Ovary (tissue), 9 donors: ENCODE data around the gene RALGPS1. TPM values are rescaled to one million over a fixed set of nuclear protein-coding genes. Genes with fewer than 3 reads are reported as not detected.

Source experiments
- DNase-seq, 5 donors: peaks; one replicate each; pipeline ENCODE4 v3.0.0-alpha.2; 2019 to 2020
- H3K27ac ChIP-seq, 2 donors: fragments of 200-600 bp; one replicate each; pipeline versions ENCODE4 v1.5.1 to v1.8.0; 2019 to 2022
- H3K27me3 ChIP-seq: fragments of 200-600 bp; one replicate; pipeline ENCODE4 v1.8.0; 2022
- H3K36me3 ChIP-seq: fragments of 200-600 bp; sonication (generic); one replicate; pipeline ENCODE4 v1.5.1; 2019
- H3K4me1 ChIP-seq: one replicate; pipeline ENCODE4 v1.8.1; 2013; ENCODE audit warnings: mild to moderate bottlenecking, moderate library complexity; ENCODE audit not compliant: insufficient read depth
- H3K4me3 ChIP-seq: fragments of 200-600 bp; sonication (generic); one replicate; pipeline ENCODE4 v1.5.1; 2017
- H3K9me3 ChIP-seq, 2 donors: fragments of 200-600 bp in 1 of 2; sonication (generic) in 1 of 2; one replicate each; pipeline versions ENCODE4 v1.5.1 to v1.8.1; 2013 to 2019; ENCODE audit warnings: mild to moderate bottlenecking in 1 of 2, moderate library complexity in 1 of 2
- EP300 ChIP-seq: sonication (generic); formaldehyde crosslinking; IDR thresholded peaks from one replicate; pipeline ENCODE4 v1.6.1; 2017; ENCODE audit warnings: antibody characterized with exemption
- POLR2A ChIP-seq: fragments of 450-650 bp; IDR thresholded peaks from one replicate; pipeline ENCODE4 v1.6.1; 2017; ENCODE audit warnings: antibody characterized with exemption, mild to moderate bottlenecking, moderate library complexity
- WGBS, 3 donors: extraction: QIAGEN DNeasy Blood & Tissue Kit in 1 of 3; methylation state at CpG; one replicate each; pipeline versions ENCODE4 v1.1.5 to v1.1.7; 2013 to 2017; 5-methylcytosine and 5-hydroxymethylcytosine counted together
- intact Hi-C, 4 donors: fragments of 100-400 bp; cut with DNase I; formaldehyde crosslinking; loops; one replicate each; pipeline versions ENCODE4 v1.11.0 to v1.15.1; 2022 to 2023
- polyA plus RNA-seq, 2 donors: library from polyadenylated mRNA; stranded (reverse); fragments of 200-250 nt in 1 of 2; fragments of 350-450 nt in 1 of 2; fragmentation: Illumina TruSeq in 1 of 2; extraction: RNeasy Lipid Tissue Mini Kit (QIAGEN cat#74804) in 1 of 2; gene quantifications; one replicate each; pipeline ENCODE4 v1.2.3, GENCODE V29; 2013 to 2014
- total RNA-seq, 7 donors: library from RNA; depleted of rRNA in 2 of 7; stranded (reverse); fragments of >200 nt in 2 of 7; fragmentation: NEBNext Ultra II Directional in 3 of 7; extraction: Animal tissue kit (Norgen Biotek cat#: 25700) in 3 of 7; gene quantifications; one replicate each; pipeline versions ENCODE4 v1.1.0 to v1.2.4, GENCODE V29; 2016 to 2023
- TF ChIP-seq, protein P1 (sequence below), 3 donors: fragments of 450-650 bp in 2 of 3; fragments of 200-600 bp in 1 of 3; IDR thresholded peaks; one replicate each; pipeline versions ENCODE4 v1.5.1 to v1.8.0; 2016 to 2022; ENCODE audit warnings: antibody characterized with exemption in 3 of 3, mild to moderate bottlenecking in 1 of 3
- donor health status: DM: no; HTN: no; CAD: no; lungs with moderate emphysema.
- donor health status: DM: no; HTN: no; CAD: no.
- donor health status: Bipolar disorder and iron deficiency.
- donor health status: DM: yes; HTN: yes; CAD: no.
- donor health status: DM: no; HTN: no; CAD: no.
- donor health status: DM: yes; HTN: yes; CAD: no.

RALGPS1 gene
- total and polyA plus RNA-seq, 9 donors: 2.3 to 13.1 (median 6.9) TPM

DNA sequence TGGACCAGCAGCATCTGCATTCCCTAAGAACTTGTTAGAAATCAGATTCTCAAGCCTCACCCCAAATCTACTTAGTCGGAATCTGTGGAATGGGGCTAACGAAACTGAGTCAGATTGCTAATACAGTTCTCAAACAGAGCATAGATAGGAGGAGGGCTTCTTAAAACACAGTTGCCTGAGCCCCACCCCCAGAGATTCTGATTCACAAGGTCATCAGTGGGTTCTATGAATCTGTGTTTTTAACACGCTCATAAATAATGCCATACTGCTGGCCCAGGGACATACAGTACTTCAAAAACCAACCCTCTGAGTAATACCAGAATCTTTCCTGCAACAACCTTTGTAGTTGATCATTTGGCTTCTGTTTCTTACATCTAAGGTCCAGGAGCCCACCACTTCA is 317.1 kb downstream of the RALGPS1 start:
- Histone ChIP-seq H3K4me1 (peaks cover 4% of the 10 kb centered on the region), H3K27me3 (no peaks in the 10 kb centered on the region), H3K27ac (no peak overlapping the region), H3K4me3 (no peak overlapping the region), H3K36me3 (no peaks in the 10 kb centered on the region), H3K9me3 (no peaks in the 10 kb centered on the region)
- TF ChIP-seq, protein P1, sequence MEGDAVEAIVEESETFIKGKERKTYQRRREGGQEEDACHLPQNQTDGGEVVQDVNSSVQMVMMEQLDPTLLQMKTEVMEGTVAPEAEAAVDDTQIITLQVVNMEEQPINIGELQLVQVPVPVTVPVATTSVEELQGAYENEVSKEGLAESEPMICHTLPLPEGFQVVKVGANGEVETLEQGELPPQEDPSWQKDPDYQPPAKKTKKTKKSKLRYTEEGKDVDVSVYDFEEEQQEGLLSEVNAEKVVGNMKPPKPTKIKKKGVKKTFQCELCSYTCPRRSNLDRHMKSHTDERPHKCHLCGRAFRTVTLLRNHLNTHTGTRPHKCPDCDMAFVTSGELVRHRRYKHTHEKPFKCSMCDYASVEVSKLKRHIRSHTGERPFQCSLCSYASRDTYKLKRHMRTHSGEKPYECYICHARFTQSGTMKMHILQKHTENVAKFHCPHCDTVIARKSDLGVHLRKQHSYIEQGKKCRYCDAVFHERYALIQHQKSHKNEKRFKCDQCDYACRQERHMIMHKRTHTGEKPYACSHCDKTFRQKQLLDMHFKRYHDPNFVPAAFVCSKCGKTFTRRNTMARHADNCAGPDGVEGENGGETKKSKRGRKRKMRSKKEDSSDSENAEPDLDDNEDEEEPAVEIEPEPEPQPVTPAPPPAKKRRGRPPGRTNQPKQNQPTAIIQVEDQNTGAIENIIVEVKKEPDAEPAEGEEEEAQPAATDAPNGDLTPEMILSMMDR (IDR thresholded peaks at IDR 0.05): no peak
- TF ChIP-seq POLR2A (no peak), EP300 (no peak)
- DNase-seq: no peak
- intact Hi-C loops: no loop called here
- 88 to 91% (median 89%) methylated on average over 3 of the region's 3 CpGs for WGBS, 3 donors

DNA sequence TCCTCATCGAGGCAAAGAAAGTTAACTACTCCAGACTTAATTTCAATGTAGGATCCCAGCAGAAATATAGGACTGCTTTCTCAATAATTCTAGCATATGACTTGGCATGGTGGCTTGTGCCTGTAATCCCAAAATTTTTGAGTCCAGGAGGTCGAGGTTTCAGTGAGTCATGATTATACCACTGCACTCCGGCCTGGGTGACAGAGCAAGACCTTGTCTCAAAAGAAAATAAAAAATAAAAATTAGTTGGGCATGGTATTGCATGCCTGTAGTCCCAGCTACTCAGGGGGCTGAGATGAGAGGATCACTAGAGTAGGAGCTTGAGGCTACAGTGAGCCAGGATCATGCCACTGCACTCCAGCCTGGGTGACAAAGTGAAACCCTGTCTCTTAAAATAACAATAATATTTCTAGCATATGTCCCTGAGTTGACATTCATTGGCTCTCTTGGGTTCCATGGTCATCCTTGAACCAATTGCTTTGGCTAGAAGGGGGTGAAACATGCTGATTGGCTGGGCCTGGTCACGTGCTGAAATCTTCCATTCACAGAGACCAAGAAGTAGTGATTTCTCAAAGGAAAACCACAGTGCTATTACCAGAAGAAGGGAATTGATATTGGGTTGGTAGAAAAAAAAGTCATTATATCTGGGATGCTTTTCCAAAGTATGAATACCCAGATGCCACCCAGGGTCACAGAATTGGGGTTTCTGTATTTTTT is 318.4 kb downstream of the RALGPS1 start:
- no peaks in the 10 kb centered on the region for H3K9me3 ChIP-seq
- H3K36me3 ChIP-seq: no peaks in the 10 kb centered on the region
- peaks cover 4% of the 10 kb centered on the region for H3K4me1 ChIP-seq
- TF ChIP-seq POLR2A (no peak), EP300 (no peak)
- TF ChIP-seq, protein P1 (IDR thresholded peaks at IDR 0.05): no peak
- no peak overlapping the region for H3K4me3 ChIP-seq
- WGBS, 3 donors: 75 to 86% (median 78%) methylated on average over 4 of the region's 4 CpGs
- H3K27ac ChIP-seq: no peak overlapping the region
- no peaks in the 10 kb centered on the region for H3K27me3 ChIP-seq
- intact Hi-C loops: no loop called here
- DNase-seq: no peak

DNA sequence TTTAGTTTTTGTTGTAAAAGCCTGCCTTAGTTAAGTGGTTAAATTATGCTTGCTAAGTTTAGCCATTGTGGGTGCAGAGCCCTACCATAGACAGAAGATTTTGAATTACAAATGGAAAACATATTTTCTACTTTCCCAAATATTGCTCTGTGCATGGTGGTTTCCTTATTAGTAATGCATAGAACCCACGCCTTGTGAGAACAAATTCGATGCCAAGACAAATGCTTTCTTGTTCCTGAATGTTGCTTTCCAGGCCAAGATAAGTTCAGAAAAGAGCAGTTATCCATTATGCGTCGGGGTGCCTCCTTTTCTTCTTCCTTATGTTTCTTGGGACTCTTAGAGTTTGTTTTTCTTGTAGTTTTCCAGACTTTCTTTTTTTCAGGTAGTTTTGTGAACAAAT is 319.0 kb downstream of the RALGPS1 start:
- DNase-seq: no peak
- Histone ChIP-seq H3K27me3 (no peaks in the 10 kb centered on the region), H3K27ac (no peak overlapping the region), H3K4me1 (peaks cover 4% of the 10 kb centered on the region), H3K9me3 (no peaks in the 10 kb centered on the region), H3K36me3 (no peaks in the 10 kb centered on the region), H3K4me3 (no peak overlapping the region)
- WGBS, 3 donors: 25 to 33% (median 32%) methylated on average over 4 of the region's 4 CpGs
- TF ChIP-seq POLR2A: no peak
- TF ChIP-seq, protein P1 (IDR thresholded peaks at IDR 0.05): no peak
- intact Hi-C loops: no loop called here

DNA sequence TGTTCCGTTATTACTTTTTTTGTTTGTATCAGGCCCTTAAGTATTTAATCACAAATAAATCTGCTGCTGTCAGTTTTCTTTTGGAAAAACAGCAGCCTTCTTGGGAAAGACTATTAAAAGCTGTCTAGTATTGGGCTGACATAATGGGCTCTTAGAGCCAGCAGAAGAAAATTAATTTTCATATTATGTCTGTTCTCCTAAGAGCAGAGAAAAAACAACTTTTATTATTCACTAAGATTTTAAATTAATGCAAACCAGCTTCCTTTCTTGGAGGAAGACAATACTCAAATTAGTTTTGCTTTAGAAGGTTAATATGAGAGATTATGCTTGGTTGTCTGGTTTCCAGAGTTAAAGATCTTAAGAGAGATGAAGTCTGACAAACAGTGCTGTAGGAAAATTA is 319.4 kb downstream of the RALGPS1 start:
- intact Hi-C loops: no loop called here
- H3K4me3 ChIP-seq: no peak overlapping the region
- no peaks in the 10 kb centered on the region for H3K36me3 ChIP-seq
- WGBS, 3 donors: 24 to 42% (median 24%) methylated on average over 1 of the region's 1 CpG
- H3K9me3 ChIP-seq: no peaks in the 10 kb centered on the region
- DNase-seq: no peak
- H3K27ac ChIP-seq: no peak overlapping the region
- TF ChIP-seq POLR2A: no peak
- TF ChIP-seq EP300: no peak
- TF ChIP-seq, protein P1 (IDR thresholded peaks at IDR 0.05): no peak
- H3K4me1 ChIP-seq: peaks cover 4% of the 10 kb centered on the region
- H3K27me3 ChIP-seq: no peaks in the 10 kb centered on the region
